GM12878 (cell line): Measurements from ENCODE around the gene TSHZ2. TPM values are rescaled to one million over a fixed set of nuclear protein-coding genes. Genes with fewer than 3 reads are reported as not detected.

ENCODE experiments used
- ATAC-seq: fragments of 200-7000 bp; cut with Tn5 transposase; 3 replicates; pipeline ENCODE4 v1.9.1; 2020; ENCODE audit warnings: mild to moderate bottlenecking, moderate library complexity
- BruUV-seq: library from RNA; stranded (reverse); fragments of 400-500 nt; replicated peaks from 2 replicates; lab custom pipeline; 2021; lab: Mats Ljungman, UMichigan
- CTCF ChIA-PET: fragments of 300-600 bp; sonication (Branson Sonifier 250); formaldehyde crosslinking; extraction: SDS; loops from one replicate; lab custom pipeline; 2021; ENCODE audit warnings: inconsistent platforms; lab: Yijun Ruan, JAX
- POLR2A ChIA-PET: fragments of 350-600 bp; formaldehyde crosslinking; extraction: SDS; loops from one replicate; lab custom pipeline; 2021; ENCODE audit warnings: inconsistent platforms; lab: Charles Lee
- RAD21 ChIA-PET: fragments of 300-600 bp; sonication (Branson Sonifier 250); formaldehyde crosslinking; loops from one replicate; lab custom pipeline; 2023; ENCODE audit warnings: antibody characterized with exemption; ENCODE audit not compliant: unreplicated experiment; lab: Charles Lee
- SMC1A ChIA-PET: fragments of 300-600 bp; sonication (Branson Sonifier 250); formaldehyde crosslinking; loops from one replicate; lab custom pipeline; 2023; ENCODE audit not compliant: unreplicated experiment, uncharacterized antibody; lab: Charles Lee
- DNase-seq: peaks from one replicate; pipeline ENCODE4 v3.0.0-alpha.2; 2011; ENCODE audit warnings: low read depth, low spot score
- FAIRE-seq: peaks from 3 replicates; lab custom pipeline; 2011; peaks lifted over from hg19 to GRCh38; lab: Jason Lieb, UNC
- H2AFZ ChIP-seq: 2 replicates; pipeline ENCODE4 v1.6.0; 2011; ENCODE audit warnings: low read depth, low read length, control low read depth; ENCODE audit not compliant: control insufficient read depth
- H3K27ac ChIP-seq: 2 replicates; pipeline ENCODE4 v1.5.1; 2011; ENCODE audit warnings: control low read depth; ENCODE audit not compliant: control insufficient read depth, insufficient read depth
- H3K27me3 ChIP-seq, 2 experiments: replicated peaks in 1 of 2; 2 replicates each; pipeline versions ENCODE4 v1.6.0 to v1.6.1; 2011; ENCODE audit warnings: low read length in 1 of 2; ENCODE audit not compliant: control insufficient read depth in 2 of 2, insufficient read depth in 2 of 2
- H3K36me3 ChIP-seq, 2 experiments: 2 replicates each; pipeline ENCODE4 v1.5.1; 2011; ENCODE audit warnings: low read length in 1 of 2; ENCODE audit not compliant: control insufficient read depth in 2 of 2, insufficient read depth in 2 of 2
- H3K4me1 ChIP-seq: 2 replicates; pipeline ENCODE4 v1.6.1; 2011; ENCODE audit warnings: mild to moderate bottlenecking, low read length, moderate library complexity, mixed read lengths; ENCODE audit not compliant: control insufficient read depth, insufficient read depth
- H3K4me2 ChIP-seq: 2 replicates; pipeline ENCODE4 v1.6.0; 2011; ENCODE audit warnings: control low read depth; ENCODE audit not compliant: control insufficient read depth, insufficient read depth
- H3K4me3 ChIP-seq: fragments of 200-600 bp; sonication (generic); 2 replicates; pipeline ENCODE4 v1.5.1; 2016
- H3K79me2 ChIP-seq: 2 replicates; pipeline ENCODE4 v1.6.0; 2011; ENCODE audit warnings: low read length; ENCODE audit not compliant: control insufficient read depth, insufficient read depth
- H3K9ac ChIP-seq: 2 replicates; pipeline ENCODE4 v1.8.0; 2011; ENCODE audit warnings: low read length, control low read depth, mixed read lengths; ENCODE audit not compliant: control insufficient read depth, insufficient read depth
- H3K9me3 ChIP-seq: replicated peaks from 3 replicates; pipeline ENCODE4 v1.5.1; 2011; ENCODE audit warnings: mild to moderate bottlenecking, low read length; ENCODE audit not compliant: control insufficient read depth, insufficient read depth
- H4K20me1 ChIP-seq: 2 replicates; pipeline ENCODE4 v1.6.0; 2011; ENCODE audit not compliant: control insufficient read depth, insufficient read depth
- CTCF ChIP-seq, 3 experiments: IDR thresholded peaks in 2 of 3; conservative IDR thresholded peaks in 1 of 3; 2 replicates each; pipeline ENCODE4 v1.5.1; 2011; ENCODE audit warnings: low read depth in 3 of 3, low read length in 3 of 3, mild to moderate bottlenecking in 3 of 3, control low read depth in 2 of 3, moderate library complexity in 2 of 3, inconsistent platforms in 1 of 3, mixed read lengths in 1 of 3; ENCODE audit not compliant: control insufficient read depth in 2 of 3, insufficient read depth in 1 of 3; ENCODE audit errors: extremely low read depth in 1 of 3
- EED ChIP-seq: sonication (generic); IDR thresholded peaks from 2 replicates; pipeline ENCODE4 v1.6.1; 2016; ENCODE audit warnings: antibody characterized with exemption, low read depth
- GATAD2B ChIP-seq: fragments of 450-650 bp; conservative IDR thresholded peaks from 2 replicates; pipeline ENCODE4 v1.6.1; 2017; ENCODE audit warnings: low read depth, mild to moderate bottlenecking, moderate library complexity
- JUNB ChIP-seq: IDR thresholded peaks from 2 replicates; pipeline ENCODE4 v1.6.1; 2016; ENCODE audit warnings: antibody characterized with exemption, mild to moderate bottlenecking
- NR2C2 ChIP-seq: IDR thresholded peaks from 2 replicates; pipeline ENCODE4 v1.6.1; 2011; ENCODE audit warnings: borderline replicate concordance, low read depth; ENCODE audit not compliant: control insufficient read depth, insufficient read length
- PAX5 ChIP-seq: IDR thresholded peaks from 2 replicates; pipeline ENCODE4 v1.6.1; 2011; ENCODE audit warnings: low read depth, low read length, borderline replicate concordance
- RAD21 ChIP-seq: IDR thresholded peaks from 2 replicates; pipeline ENCODE4 v1.6.1; 2011; ENCODE audit warnings: mild to moderate bottlenecking, low read depth, low read length, moderate library complexity; ENCODE audit not compliant: insufficient read depth
- RB1 ChIP-seq: fragments of 450-650 bp; formaldehyde crosslinking; IDR thresholded peaks from 2 replicates; pipeline ENCODE4 v1.6.1; 2017; ENCODE audit warnings: mild to moderate bottlenecking, borderline replicate concordance
- RCOR1 ChIP-seq: conservative IDR thresholded peaks from 2 replicates; pipeline ENCODE4 v1.6.1; 2012; ENCODE audit warnings: low read depth, low read length, improper control_type of control experiment
- RELB ChIP-seq: fragments of 450-650 bp; IDR thresholded peaks from 2 replicates; pipeline ENCODE4 v1.6.1; 2017; ENCODE audit warnings: low read depth, mild to moderate bottlenecking, moderate library complexity
- SREBF1 ChIP-seq: IDR thresholded peaks from 2 replicates; pipeline ENCODE4 v1.6.1; 2012; ENCODE audit warnings: mild to moderate bottlenecking, low read length
- STAT3 ChIP-seq: IDR thresholded peaks from 2 replicates; pipeline ENCODE4 v1.6.1; 2011; ENCODE audit warnings: low read depth, low read length, improper control_type of control experiment
- WGBS: methylation state at CpG from one replicate; pipeline ENCODE4 v1.1.6; 2016; ENCODE audit warnings: low lambda C conversion rate; ENCODE audit not compliant: insufficient replicate concordance, insufficient coverage; ENCODE audit errors: missing lambda C conversion rate; 5-methylcytosine and 5-hydroxymethylcytosine counted together
- in situ Hi-C: fragments of 300-500 bp; cut with MboI; formaldehyde crosslinking; loops from 9 replicates; pipeline ENCODE4 v1.14.3; 2018; ENCODE audit warnings: mixed read lengths
- intact Hi-C: fragments of 100-400 bp; cut with micrococcal nuclease; formaldehyde crosslinking; loops from one replicate; pipeline ENCODE4 v1.14.2; 2022; ENCODE audit not compliant: unreplicated experiment
- polyA plus RNA-seq, 11 experiments: library from polyadenylated mRNA; depleted of rRNA in 4 of 11; unstranded in 6 of 11; stranded (reverse) in 5 of 11; fragments of >200 nt; fragmentation: Nextera tagmentation in 4 of 11; fragmentation: Illumina TruSeq in 1 of 11; extraction: Ambion mirVana in 4 of 11; extraction: Trizol in 1 of 11; gene quantifications; 1 replicate in 1 of 11; 2 replicates in 10 of 11; pipeline versions ENCODE4 v1.2.1 to v1.2.3, GENCODE V29; 2011 to 2016; ENCODE audit warnings: inconsistent platforms in 2 of 11, missing spikeins in 2 of 11, low read depth in 1 of 11
- total RNA-seq, 4 experiments: library from RNA; depleted of rRNA in 3 of 4; stranded (reverse); fragments of >200 nt in 3 of 4; fragmentation: Illumina TruSeq in 1 of 4; extraction: Trizol in 1 of 4; gene quantifications; 2 replicates each; pipeline versions ENCODE4 v1.2.1 to v1.2.3, GENCODE V29; 2013 to 2021
- TF ChIP-seq, protein P1 (sequence below): fragments of 450-650 bp; IDR thresholded peaks from 2 replicates; pipeline ENCODE4 v1.6.1; 2018; ENCODE audit warnings: mild to moderate bottlenecking, low read depth, moderate library complexity; ENCODE audit not compliant: partially characterized antibody

Gene TSHZ2
- total and polyA plus RNA-seq, 10 of the 15 experiments (the other 5 are each of a cell fraction or from before 2014, with no cell fraction given): 0.01 to 0.86 (median 0.13) TPM; not detected in 2

- POLR2A ChIA-PET: interaction anchor here (0.7 kb wide), 2 partner anchors 11 to 57 kb away, joined by 3 to 5 read pairs; no protein-coding TSS in a partner anchor
- no peaks in the 10 kb centered on the region for H3K79me2 ChIP-seq
- SMC1A ChIA-PET: interaction anchor here (0.6 kb wide), 2 partner anchors 63 to 1790 kb away, joined by 3 read pairs; no protein-coding TSS in a partner anchor
- peak overlapping the region; percentile 17 for H3K4me2 ChIP-seq
- 12% methylated on average over 11 of the region's 11 CpGs for WGBS
- H3K9me3 ChIP-seq: peaks cover 4% of the 10 kb centered on the region; the same call in 2 of the 3 replicates
- H3K27me3 ChIP-seq: no peaks in the 10 kb centered on the region
- FAIRE-seq (peak; percentile 64), ATAC-seq (peak; percentile 86), DNase-seq (no peak)
- no peak overlapping the region for H3K4me3 ChIP-seq
- no peaks in the 10 kb centered on the region for H3K36me3 ChIP-seq
- RAD21 ChIA-PET: interaction anchor here (1.1 kb wide), 1 partner anchor 183 kb away, joined by 4 read pairs; no protein-coding TSS in a partner anchor
- CTCF ChIA-PET: interaction anchor here (0.8 kb wide), 1 partner anchor 405 kb away, joined by 3 read pairs; no protein-coding TSS in a partner anchor
- in situ Hi-C loops (no loop called here), intact Hi-C loops (loop anchor here (5.0 to 10.0 kb wide), 2 partner anchors 153 to 800 kb away; no protein-coding TSS in a partner anchor)
- no peak overlapping the region for H3K9ac ChIP-seq
- H2AFZ ChIP-seq: peak overlapping the region; percentile 77
- H3K4me1 ChIP-seq: peaks cover 16% of the 10 kb centered on the region
- H4K20me1 ChIP-seq: no peaks in the 10 kb centered on the region
- H3K27ac ChIP-seq: peak overlapping the region; percentile 62; the same call in 1 of the 2 replicates
- BruUV-seq: no TSS peak
- TF ChIP-seq, protein P1, sequence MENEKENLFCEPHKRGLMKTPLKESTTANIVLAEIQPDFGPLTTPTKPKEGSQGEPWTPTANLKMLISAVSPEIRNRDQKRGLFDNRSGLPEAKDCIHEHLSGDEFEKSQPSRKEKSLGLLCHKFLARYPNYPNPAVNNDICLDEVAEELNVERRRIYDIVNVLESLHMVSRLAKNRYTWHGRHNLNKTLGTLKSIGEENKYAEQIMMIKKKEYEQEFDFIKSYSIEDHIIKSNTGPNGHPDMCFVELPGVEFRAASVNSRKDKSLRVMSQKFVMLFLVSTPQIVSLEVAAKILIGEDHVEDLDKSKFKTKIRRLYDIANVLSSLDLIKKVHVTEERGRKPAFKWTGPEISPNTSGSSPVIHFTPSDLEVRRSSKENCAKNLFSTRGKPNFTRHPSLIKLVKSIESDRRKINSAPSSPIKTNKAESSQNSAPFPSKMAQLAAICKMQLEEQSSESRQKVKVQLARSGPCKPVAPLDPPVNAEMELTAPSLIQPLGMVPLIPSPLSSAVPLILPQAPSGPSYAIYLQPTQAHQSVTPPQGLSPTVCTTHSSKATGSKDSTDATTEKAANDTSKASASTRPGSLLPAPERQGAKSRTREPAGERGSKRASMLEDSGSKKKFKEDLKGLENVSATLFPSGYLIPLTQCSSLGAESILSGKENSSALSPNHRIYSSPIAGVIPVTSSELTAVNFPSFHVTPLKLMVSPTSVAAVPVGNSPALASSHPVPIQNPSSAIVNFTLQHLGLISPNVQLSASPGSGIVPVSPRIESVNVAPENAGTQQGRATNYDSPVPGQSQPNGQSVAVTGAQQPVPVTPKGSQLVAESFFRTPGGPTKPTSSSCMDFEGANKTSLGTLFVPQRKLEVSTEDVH: no peak
- no peak for TF ChIP-seq RELB
- peak; percentile 11 to 55 (median 53); a peak in 4 of 6 replicates for TF ChIP-seq CTCF (IDR thresholded peaks at IDR 0.05 in 2 of 3, conservative IDR thresholded peaks at IDR 0.05 in 1 of 3; ENCODE audit: control insufficient read depth in 2 of 3, extremely low read depth in 1 of 3, insufficient read depth in 1 of 3, low read depth in 3 of 3, low read length in 3 of 3)
- TF ChIP-seq PAX5: no peak
- no peak for TF ChIP-seq SREBF1
- no peak for TF ChIP-seq RB1
- TF ChIP-seq GATAD2B: no peak
- peak; percentile 56; the same call in 1 of the 2 replicates for TF ChIP-seq RCOR1
- no peak for TF ChIP-seq EED
- TF ChIP-seq STAT3: no peak
- TF ChIP-seq JUNB: peak; percentile 9; the same call in 1 of the 2 replicates
- no peak for TF ChIP-seq NR2C2
- peak; percentile 21; the same call in 1 of the 2 replicates for TF ChIP-seq RAD21
Measured at GRCh38 chr20:53157443-53158408, 185.6 kb downstream of the TSHZ2 start.
